ENCODE measurements around the gene FAM180A.
A peak's percentile ranks its signal among the peaks of the same experiment; 100 is the strongest.

Gene FAM180A

GRCh38 chr7:135771961-135772638 is 23.5 kb upstream of the FAM180A start:
- DNase-seq (ENCODE audit: low spot score): no peak

- DNase-seq (ENCODE audit: low spot score): no peak
Observed at GRCh38 chr7:135771051-135771450, 22.4 kb upstream of the FAM180A start.

GRCh38 chr7:135770139-135770710 is 21.6 kb upstream of the FAM180A start:
- no peak for DNase-seq (ENCODE audit: low spot score)

GRCh38 chr7:135769005-135769802 is 20.6 kb upstream of the FAM180A start:
- no peak for DNase-seq (ENCODE audit: low spot score)

GRCh38 chr7:135768467-135768866 is 19.9 kb upstream of the FAM180A start:
- no peak for DNase-seq (ENCODE audit: low spot score)

GRCh38 chr7:135768064-135768463 is 19.5 kb upstream of the FAM180A start:
- DNase-seq (ENCODE audit: low spot score): no peak

GRCh38 chr7:135763261-135763660 is 14.6 kb upstream of the FAM180A start:
- DNase-seq (ENCODE audit: low spot score): no peak

GRCh38 chr7:135761751-135762488 is 13.3 kb upstream of the FAM180A start:
- peak; percentile 48 for DNase-seq (ENCODE audit: low spot score)

- DNase-seq (ENCODE audit: low spot score): no peak
Observed at GRCh38 chr7:135759532-135759931, 10.9 kb upstream of the FAM180A start.

- no peak for DNase-seq (ENCODE audit: low spot score)
Observed at GRCh38 chr7:135758531-135758932, 9.9 kb upstream of the FAM180A start.

- no peak for DNase-seq (ENCODE audit: low spot score)
Observed at GRCh38 chr7:135757719-135758411, 9.3 kb upstream of the FAM180A start.

- DNase-seq (ENCODE audit: low spot score): no peak
Observed at GRCh38 chr7:135756191-135756590, 7.6 kb upstream of the FAM180A start.

- no peak for DNase-seq (ENCODE audit: low spot score)
Observed at GRCh38 chr7:135755351-135755753, 6.7 kb upstream of the FAM180A start.

GRCh38 chr7:135753616-135754413 is 5.2 kb upstream of the FAM180A start:
- no peak for DNase-seq (ENCODE audit: low spot score)

GRCh38 chr7:135747366-135747765 is 1.2 kb downstream of the FAM180A start:
- no peak for DNase-seq (ENCODE audit: low spot score)

- DNase-seq (ENCODE audit: low spot score): peak; percentile 63
Observed at GRCh38 chr7:135745703-135746312, 2.8 kb downstream of the FAM180A start.

GRCh38 chr7:135744938-135745702 is 3.5 kb downstream of the FAM180A start:
- no peak for DNase-seq (ENCODE audit: low spot score)

- no peak for DNase-seq (ENCODE audit: low spot score)
Observed at GRCh38 chr7:135743907-135744731, 4.5 kb downstream of the FAM180A start.

- no peak for DNase-seq (ENCODE audit: low spot score)
Observed at GRCh38 chr7:135742371-135742770, 6.2 kb downstream of the FAM180A start.
